ENCODE data around the gene NSUN7. TPM values are rescaled to one million over a fixed set of nuclear protein-coding genes. Genes with fewer than 3 reads are reported as not detected.

The NSUN7 gene
- total RNA-seq, 2 donors from 2014 or later, result 17.9 to 29.6 TPM

GRCh38 chr4:40857956-40858355 is 108.2 kb downstream of the NSUN7 start:
- H3K27me3 Mint-ChIP-seq (ENCODE audit: insufficient read depth), result peaks cover 5% of the 10 kb centered on the region
- H3K27me3 ChIP-seq (ENCODE audit: control insufficient read depth, insufficient read depth, low read length, poor library complexity, severe bottlenecking), result no peaks in the 10 kb centered on the region
- no peaks in the 10 kb centered on the region for H3K9me3 Mint-ChIP-seq
- no peak overlapping the region for H3K27ac ChIP-seq (ENCODE audit: low read depth, low read length)
- no peak overlapping the region for H3K4me3 ChIP-seq (ENCODE audit: low read length)
- H3K4me1 ChIP-seq (ENCODE audit: control insufficient read depth, insufficient read depth, low read length), result no peaks in the 10 kb centered on the region
- peaks cover 8% of the 10 kb centered on the region for H3K36me3 ChIP-seq (ENCODE audit: control insufficient read depth, insufficient read depth, low read length)
- no peaks in the 10 kb centered on the region for H3K9me3 ChIP-seq (ENCODE audit: control insufficient read depth, low read length)
- H3K4me3 Mint-ChIP-seq, result no peak overlapping the region
- peaks cover 9% of the 10 kb centered on the region for H3K4me1 Mint-ChIP-seq
- no peak for TF ChIP-seq CTCF (conservative IDR thresholded peaks at IDR 0.05)
- peaks cover 15% of the 10 kb centered on the region for H3K36me3 Mint-ChIP-seq (ENCODE audit: low read depth)
- WGBS, 2 experiments (ENCODE audit: insufficient coverage in 1 of 2, insufficient read length in 1 of 2), result 96 to 100% methylated on average over 1 to 2 of the region's 2 CpGs
- DNase-seq, result peak; percentile 33
- no peak overlapping the region for H3K9ac ChIP-seq (ENCODE audit: extremely low read depth, low read length, poor library complexity, severe bottlenecking)
- no peak overlapping the region for H3K27ac Mint-ChIP-seq

GRCh38 chr4:40858962-40859361 is 109.2 kb downstream of the NSUN7 start:
- no peak overlapping the region for H3K27ac Mint-ChIP-seq
- peaks cover 8% of the 10 kb centered on the region for H3K36me3 Mint-ChIP-seq (ENCODE audit: low read depth)
- Histone ChIP-seq H3K4me3 (ENCODE audit: low read length) (no peak overlapping the region), H3K36me3 (ENCODE audit: control insufficient read depth, insufficient read depth, low read length) (peaks cover 4% of the 10 kb centered on the region), H3K9me3 (ENCODE audit: control insufficient read depth, low read length) (no peaks in the 10 kb centered on the region), H3K4me1 (ENCODE audit: control insufficient read depth, insufficient read depth, low read length) (no peaks in the 10 kb centered on the region), H3K27ac (ENCODE audit: low read depth, low read length) (no peak overlapping the region), H3K27me3 (ENCODE audit: control insufficient read depth, insufficient read depth, low read length, poor library complexity, severe bottlenecking) (no peaks in the 10 kb centered on the region), H3K9ac (ENCODE audit: extremely low read depth, low read length, poor library complexity, severe bottlenecking) (no peak overlapping the region)
- peaks cover 9% of the 10 kb centered on the region for H3K4me1 Mint-ChIP-seq
- no peak for TF ChIP-seq CTCF (conservative IDR thresholded peaks at IDR 0.05)
- no peak overlapping the region for H3K4me3 Mint-ChIP-seq
- DNase-seq, result peak; percentile 27
- H3K27me3 Mint-ChIP-seq (ENCODE audit: insufficient read depth), result peaks cover 5% of the 10 kb centered on the region
- no peaks in the 10 kb centered on the region for H3K9me3 Mint-ChIP-seq
- 93% methylated on average over 2 of the region's 2 CpGs; no CpG with 5 or more reads in 1 of the 2 experiments for WGBS, 2 experiments (ENCODE audit: insufficient coverage in 1 of 2, insufficient read length in 1 of 2)

Other genes with a start within 250 kb of the NSUN7 start
- 10 to 100 TPM; 71.7 to 90.6 TPM for gene RBM47, start 120.1 kb upstream of the NSUN7 start, total RNA-seq

Data from endodermal cell (in vitro differentiated cells).